Activated CD8-positive, alpha-beta memory T cell treated with anti-CD3 and anti-CD28 coated beads, Interleukin-2, amount 10 ng/mL, durations not matched to agents 7 days and 5 days (primary cell): Measurements from ENCODE around the gene ERICH2. TPM values are rescaled to one million over a fixed set of nuclear protein-coding genes. Genes with fewer than 3 reads are reported as not detected.
"Not testable (repeated sequence)": the region's sequence is repeated elsewhere in the genome, so short reads cannot be mapped to it uniquely, and the experiment has no call there.

Experiments
- ATAC-seq: fragments of 150-1000 bp; cut with Tn5 transposase; one replicate; pipeline ENCODE4 v1.10.0; 2021; ENCODE audit warnings: moderate library complexity
- CTCF ChIA-PET: fragments of 350-600 bp; sonication (Branson Sonifier 250); formaldehyde crosslinking; loops from one replicate; lab custom pipeline; 2021; ENCODE audit warnings: antibody characterized with exemption; lab: Charles Lee
- DNase-seq: peaks from one replicate; pipeline ENCODE4 v3.0.0-alpha.2; 2020
- H3K27ac Mint-ChIP-seq: one replicate; pipeline ENCODE4 v1.8.0; 2021; ENCODE audit warnings: mild to moderate bottlenecking, mixed read lengths
- H3K27me3 Mint-ChIP-seq: one replicate; pipeline ENCODE4 v1.8.0; 2021; ENCODE audit warnings: mixed read lengths
- H3K36me3 Mint-ChIP-seq: one replicate; pipeline ENCODE4 v1.8.0; 2021; ENCODE audit warnings: mild to moderate bottlenecking, mixed read lengths
- H3K4me1 Mint-ChIP-seq: one replicate; pipeline ENCODE4 v1.8.0; 2021; ENCODE audit warnings: mixed read lengths
- H3K4me3 Mint-ChIP-seq: one replicate; pipeline ENCODE4 v1.8.0; 2021; ENCODE audit warnings: mild to moderate bottlenecking, moderate library complexity, mixed read lengths
- H3K9me3 Mint-ChIP-seq: one replicate; pipeline ENCODE4 v1.8.0; 2022; ENCODE audit warnings: low read depth, mixed read lengths
- total RNA-seq, 2 experiments: library from RNA; stranded (reverse); gene quantifications; one replicate each; pipeline ENCODE4 v1.2.3, GENCODE V29; 2021

The ERICH2 gene
- total RNA-seq, 2 experiments from 2014 or later, result not detected

- Mint-ChIP-seq H3K36me3 (no peaks in the 10 kb centered on the region), H3K4me1 (no peaks in the 10 kb centered on the region), H3K9me3 (no peaks in the 10 kb centered on the region), H3K27ac (no peak overlapping the region), H3K27me3 (peaks cover 21% of the 10 kb centered on the region), H3K4me3 (no peak overlapping the region)
- DNase-seq (no peak), ATAC-seq (no peak)
- CTCF ChIA-PET, result no interaction called here
Measured at GRCh38 chr2:170742896-170743529, 27.2 kb upstream of the ERICH2 start.

GRCh38 chr2:170743530-170744239, 26.5 kb upstream of the ERICH2 start:
- Mint-ChIP-seq H3K9me3 (no peaks in the 10 kb centered on the region), H3K36me3 (no peaks in the 10 kb centered on the region), H3K4me3 (no peak overlapping the region), H3K27ac (no peak overlapping the region), H3K4me1 (no peaks in the 10 kb centered on the region), H3K27me3 (peaks cover 23% of the 10 kb centered on the region)
- CTCF ChIA-PET, result interaction anchor here (0.8 kb wide), 1 partner anchor 36 kb away, joined by 3 read pairs; no protein-coding TSS in a partner anchor
- no peak for ATAC-seq
- DNase-seq, result no peak

- no peaks in the 10 kb centered on the region for H3K9me3 Mint-ChIP-seq
- CTCF ChIA-PET, result interaction anchor here (0.8 kb wide), 1 partner anchor 35 kb away, joined by 3 read pairs; no protein-coding TSS in a partner anchor
- no peak for DNase-seq
- ATAC-seq, result no peak
- no peaks in the 10 kb centered on the region for H3K4me1 Mint-ChIP-seq
- H3K27me3 Mint-ChIP-seq, result peaks cover 24% of the 10 kb centered on the region
- H3K27ac Mint-ChIP-seq, result no peak overlapping the region
- H3K4me3 Mint-ChIP-seq, result no peak overlapping the region
- no peaks in the 10 kb centered on the region for H3K36me3 Mint-ChIP-seq
Measured at GRCh38 chr2:170744248-170745002, 25.8 kb upstream of the ERICH2 start.

- H3K27me3 Mint-ChIP-seq, result peaks cover 30% of the 10 kb centered on the region
- H3K4me3 Mint-ChIP-seq, result no peak overlapping the region
- ATAC-seq (no peak), DNase-seq (no peak)
- H3K36me3 Mint-ChIP-seq, result no peaks in the 10 kb centered on the region
- H3K4me1 Mint-ChIP-seq, result no peaks in the 10 kb centered on the region
- no peaks in the 10 kb centered on the region for H3K9me3 Mint-ChIP-seq
- CTCF ChIA-PET, result no interaction called here
- H3K27ac Mint-ChIP-seq, result no peak overlapping the region
Measured at GRCh38 chr2:170745305-170745704, 24.9 kb upstream of the ERICH2 start.

- Mint-ChIP-seq H3K27me3 (peaks cover 42% of the 10 kb centered on the region), H3K36me3 (no peaks in the 10 kb centered on the region), H3K4me1 (no peaks in the 10 kb centered on the region), H3K27ac (no peak overlapping the region), H3K9me3 (no peaks in the 10 kb centered on the region), H3K4me3 (no peak overlapping the region)
- DNase-seq (no peak), ATAC-seq (no peak)
- CTCF ChIA-PET, result interaction anchor here (1.0 kb wide), 1 partner anchor 68 kb away, joined by 3 read pairs; the partner anchor contains the start of gene GAD1
Measured at GRCh38 chr2:170747921-170748320, 22.3 kb upstream of the ERICH2 start.

GRCh38 chr2:170751555-170751954, 18.6 kb upstream of the ERICH2 start:
- DNase-seq, H3K27ac Mint-ChIP-seq, H3K9me3 Mint-ChIP-seq, H3K4me1 Mint-ChIP-seq, H3K4me3 Mint-ChIP-seq, H3K36me3 Mint-ChIP-seq, CTCF ChIA-PET: not testable (repeated sequence)
- peaks cover 38% of the 10 kb centered on the region for H3K27me3 Mint-ChIP-seq
- peak; percentile 61 for ATAC-seq

- no peak for ATAC-seq
- H3K4me3 Mint-ChIP-seq, result no peak overlapping the region
Measured at GRCh38 chr2:170761572-170761971, 8.6 kb upstream of the ERICH2 start.

GRCh38 chr2:170762760-170763159, 7.4 kb upstream of the ERICH2 start:
- Mint-ChIP-seq H3K4me3 (no peak overlapping the region), H3K27me3 (peaks cover 14% of the 10 kb centered on the region), H3K9me3 (no peaks in the 10 kb centered on the region), H3K36me3 (no peaks in the 10 kb centered on the region), H3K27ac (no peak overlapping the region), H3K4me1 (no peaks in the 10 kb centered on the region)
- DNase-seq, result no peak
- no peak for ATAC-seq
- CTCF ChIA-PET, result interaction anchor here (0.7 kb wide), 1 partner anchor 97 kb away, joined by 4 read pairs; no protein-coding TSS in a partner anchor

More at GRCh38 chr2:170761572-170761971, 8.6 kb upstream of the ERICH2 start:
- Mint-ChIP-seq H3K9me3 (no peaks in the 10 kb centered on the region), H3K27me3 (peaks cover 14% of the 10 kb centered on the region), H3K36me3 (no peaks in the 10 kb centered on the region), H3K4me1 (no peaks in the 10 kb centered on the region), H3K27ac (no peak overlapping the region)
- CTCF ChIA-PET, result interaction anchor here (0.8 to 1.6 kb wide), 2 partner anchors 64 to 168 kb away, joined by 3 read pairs; partner anchors contain the start of gene GORASP2
- no peak for DNase-seq

GRCh38 chr2:170763232-170763631, 6.9 kb upstream of the ERICH2 start:
- Mint-ChIP-seq H3K27me3 (peaks cover 14% of the 10 kb centered on the region), H3K4me1 (no peaks in the 10 kb centered on the region), H3K9me3 (no peaks in the 10 kb centered on the region), H3K27ac (no peak overlapping the region), H3K4me3 (no peak overlapping the region), H3K36me3 (no peaks in the 10 kb centered on the region)
- DNase-seq (no peak), ATAC-seq (no peak)
- CTCF ChIA-PET, result interaction anchor here (0.7 kb wide), 1 partner anchor 98 kb away, joined by 4 read pairs; no protein-coding TSS in a partner anchor

- no peak overlapping the region for H3K4me3 Mint-ChIP-seq
- H3K36me3 Mint-ChIP-seq, result no peaks in the 10 kb centered on the region
- peaks cover 17% of the 10 kb centered on the region for H3K27me3 Mint-ChIP-seq
- no peaks in the 10 kb centered on the region for H3K9me3 Mint-ChIP-seq
- DNase-seq (no peak), ATAC-seq (no peak)
- peaks cover 2% of the 10 kb centered on the region for H3K4me1 Mint-ChIP-seq
- no peak overlapping the region for H3K27ac Mint-ChIP-seq
- CTCF ChIA-PET, result no interaction called here
Measured at GRCh38 chr2:170764880-170765261, 5.3 kb upstream of the ERICH2 start.

GRCh38 chr2:170766693-170767092, 3.5 kb upstream of the ERICH2 start:
- ATAC-seq (no peak), DNase-seq (no peak)
- Mint-ChIP-seq H3K9me3 (no peaks in the 10 kb centered on the region), H3K36me3 (no peaks in the 10 kb centered on the region), H3K27me3 (peaks cover 22% of the 10 kb centered on the region), H3K27ac (no peak overlapping the region), H3K4me3 (no peak overlapping the region), H3K4me1 (peaks cover 12% of the 10 kb centered on the region)
- CTCF ChIA-PET, result no interaction called here

- CTCF ChIA-PET, result interaction anchor here (0.9 to 1.5 kb wide), 4 partner anchors 43 to 435 kb away, joined by 3 to 5 read pairs (median 4); partner anchors contain the start of gene GAD1
- H3K4me3 Mint-ChIP-seq, result peak overlapping the region; percentile 74
- H3K36me3 Mint-ChIP-seq, result peaks cover 1% of the 10 kb centered on the region
- peaks cover 14% of the 10 kb centered on the region for H3K4me1 Mint-ChIP-seq
- peaks cover 39% of the 10 kb centered on the region for H3K27me3 Mint-ChIP-seq
- H3K27ac Mint-ChIP-seq, result peak overlapping the region; percentile 52
- DNase-seq (peak; percentile 81), ATAC-seq (peak; percentile 90)
- H3K9me3 Mint-ChIP-seq, result no peaks in the 10 kb centered on the region
Measured at GRCh38 chr2:170770606-170771420, 635 bp downstream of the ERICH2 start.
